Parathyroid adenoma (tissue), 2 donors: ENCODE measurements around the gene SNAPC1.
"Not testable (repeated sequence)": the region's sequence is repeated elsewhere in the genome, so short reads cannot be mapped to it uniquely, and the experiment has no call there.

Experiments
- H2AFZ ChIP-seq: fragments of 300-600 bp; sonication (generic); one replicate; pipeline ENCODE4 v1.7.0; 2017; ENCODE audit warnings: antibody characterized with exemption, mild to moderate bottlenecking
- H3K27ac ChIP-seq: fragments of 300-600 bp; sonication (generic); one replicate; pipeline ENCODE4 v1.7.0; 2017
- H3K27me3 ChIP-seq: fragments of 300-600 bp; sonication (generic); one replicate; pipeline ENCODE4 v1.7.0; 2017; ENCODE audit warnings: low read length; ENCODE audit not compliant: control insufficient read depth, insufficient read depth
- H3K36me3 ChIP-seq: fragments of 300-600 bp; sonication (generic); one replicate; pipeline ENCODE4 v1.7.0; 2017; ENCODE audit warnings: low read length; ENCODE audit not compliant: control insufficient read depth, insufficient read depth
- H3K4me1 ChIP-seq: fragments of 300-600 bp; sonication (generic); one replicate; pipeline ENCODE4 v1.7.0; 2017; ENCODE audit warnings: control low read depth
- H3K4me2 ChIP-seq: fragments of 300-600 bp; sonication (generic); one replicate; pipeline ENCODE4 v1.7.0; 2017; ENCODE audit warnings: low read length
- H3K4me3 ChIP-seq: fragments of 300-600 bp; sonication (generic); one replicate; pipeline ENCODE4 v1.7.0; 2017; ENCODE audit warnings: low read depth, low read length
- H3K79me2 ChIP-seq: fragments of 300-600 bp; sonication (generic); one replicate; pipeline ENCODE4 v1.7.0; 2017; ENCODE audit warnings: control low read depth
- H3K9ac ChIP-seq: fragments of 300-600 bp; sonication (generic); one replicate; pipeline ENCODE4 v1.7.0; 2017; ENCODE audit warnings: mild to moderate bottlenecking
- H3K9me3 ChIP-seq: fragments of 300-600 bp; sonication (generic); one replicate; pipeline ENCODE4 v1.7.0; 2017; ENCODE audit warnings: low read length; ENCODE audit not compliant: control insufficient read depth
- CTCF ChIP-seq: fragments of 300-600 bp; sonication (generic); IDR thresholded peaks from one replicate; pipeline ENCODE4 v1.7.0; 2017; ENCODE audit warnings: antibody characterized with exemption, mild to moderate bottlenecking
- donor health status: primary hyperparathyroidism.

SNAPC1 gene

GRCh38 chr14:61737915-61738314 is 24.3 kb upstream of the SNAPC1 start:
- H3K4me1 ChIP-seq, result no peaks in the 10 kb centered on the region
- no peak overlapping the region for H3K4me2 ChIP-seq
- H2AFZ ChIP-seq, result no peak overlapping the region
- H3K36me3 ChIP-seq, result peaks cover 2% of the 10 kb centered on the region
- no peak overlapping the region for H3K27ac ChIP-seq
- H3K4me3 ChIP-seq, result no peak overlapping the region
- no peak overlapping the region for H3K9ac ChIP-seq
- no peaks in the 10 kb centered on the region for H3K9me3 ChIP-seq
- H3K27me3 ChIP-seq, result no peaks in the 10 kb centered on the region
- TF ChIP-seq CTCF, result no peak
- H3K79me2 ChIP-seq, result no peaks in the 10 kb centered on the region

GRCh38 chr14:61739133-61739532 is 23.1 kb upstream of the SNAPC1 start:
- TF ChIP-seq CTCF, result no peak
- no peaks in the 10 kb centered on the region for H3K27me3 ChIP-seq
- no peak overlapping the region for H3K9ac ChIP-seq
- H3K4me3 ChIP-seq, result no peak overlapping the region
- H3K9me3 ChIP-seq, result no peaks in the 10 kb centered on the region
- no peak overlapping the region for H2AFZ ChIP-seq
- H3K79me2 ChIP-seq, result no peaks in the 10 kb centered on the region
- no peak overlapping the region for H3K4me2 ChIP-seq
- no peaks in the 10 kb centered on the region for H3K4me1 ChIP-seq
- no peak overlapping the region for H3K27ac ChIP-seq
- H3K36me3 ChIP-seq, result peaks cover 2% of the 10 kb centered on the region

- Histone ChIP-seq H3K27ac (no peak overlapping the region), H3K4me3 (no peak overlapping the region), H3K79me2 (no peaks in the 10 kb centered on the region), H3K9me3 (no peaks in the 10 kb centered on the region), H3K4me1 (no peaks in the 10 kb centered on the region), H3K4me2 (no peak overlapping the region), H2AFZ (no peak overlapping the region), H3K9ac (no peak overlapping the region), H3K27me3 (no peaks in the 10 kb centered on the region), H3K36me3 (no peaks in the 10 kb centered on the region)
- no peak for TF ChIP-seq CTCF
Measured at GRCh38 chr14:61742371-61742770, 19.8 kb upstream of the SNAPC1 start.

- TF ChIP-seq CTCF, result no peak
- Histone ChIP-seq H3K4me3 (no peak overlapping the region), H3K9me3 (no peaks in the 10 kb centered on the region), H3K27ac (no peak overlapping the region), H3K9ac (no peak overlapping the region), H3K4me2 (no peak overlapping the region), H3K4me1 (no peaks in the 10 kb centered on the region), H3K27me3 (no peaks in the 10 kb centered on the region), H3K79me2 (no peaks in the 10 kb centered on the region), H2AFZ (no peak overlapping the region), H3K36me3 (no peaks in the 10 kb centered on the region)
Measured at GRCh38 chr14:61744238-61744637, 18.0 kb upstream of the SNAPC1 start.

GRCh38 chr14:61746346-61746745 is 15.9 kb upstream of the SNAPC1 start:
- not testable (repeated sequence) for H3K79me2 ChIP-seq, H3K4me2 ChIP-seq, H3K4me3 ChIP-seq, H3K27me3 ChIP-seq, H3K36me3 ChIP-seq, H3K4me1 ChIP-seq, H3K27ac ChIP-seq, H3K9me3 ChIP-seq, H2AFZ ChIP-seq, H3K9ac ChIP-seq
